HG03442 (cell line): ENCODE data around the gene POC1A.

ENCODE experiments used
- ATAC-seq: cut with Tn5 transposase; IDR thresholded peaks from one replicate; pipeline ENCODE4 v1.9.1; 2021; ENCODE audit warnings: mild to moderate bottlenecking, moderate library complexity; ENCODE audit not compliant: unreplicated experiment

Gene POC1A

GRCh38 chr3:52108302-52109232, 45.7 kb downstream of the POC1A start:
- ATAC-seq = no peak

GRCh38 chr3:52106951-52107611, 47.1 kb downstream of the POC1A start:
- ATAC-seq = no peak

- no peak for ATAC-seq
Measured at GRCh38 chr3:52104684-52105640, 49.3 kb downstream of the POC1A start.

- ATAC-seq = no peak
Measured at GRCh38 chr3:52102934-52103333, 51.3 kb downstream of the POC1A start.

GRCh38 chr3:52099001-52099401, 55.2 kb downstream of the POC1A start:
- ATAC-seq = no peak

GRCh38 chr3:52097851-52098507, 56.2 kb downstream of the POC1A start:
- ATAC-seq = no peak

GRCh38 chr3:52095990-52096775, 58.0 kb downstream of the POC1A start:
- ATAC-seq = no peak

GRCh38 chr3:52094571-52095485, 59.4 kb downstream of the POC1A start:
- ATAC-seq = no peak

- no peak for ATAC-seq
Measured at GRCh38 chr3:52093756-52094545, 60.3 kb downstream of the POC1A start.

- ATAC-seq = no peak
Measured at GRCh38 chr3:52092891-52093290, 61.3 kb downstream of the POC1A start.

GRCh38 chr3:52092271-52092660, 62.0 kb downstream of the POC1A start:
- no peak for ATAC-seq

GRCh38 chr3:52091586-52092270, 62.5 kb downstream of the POC1A start:
- no peak for ATAC-seq

- no peak for ATAC-seq
Measured at GRCh38 chr3:52090933-52091468, 63.2 kb downstream of the POC1A start.

- ATAC-seq = no peak
Measured at GRCh38 chr3:52090131-52090932, 63.9 kb downstream of the POC1A start.

GRCh38 chr3:52089691-52090090, 64.5 kb downstream of the POC1A start:
- no peak for ATAC-seq
